ENCODE measurements around the gene GRIN3B.

- TF ChIP-seq POLR2A (IDR thresholded peaks at IDR 0.05) (no peak), CTCF (IDR thresholded peaks at IDR 0.05) (no peak)
Measured at GRCh38 chr19:1010586-1011510, 10.6 kb downstream of the GRIN3B start.
